Activated gamma-delta T cell treated with anti-CD3 and anti-CD28 coated beads, Interleukin-2, amount 50 U/mL, for 16 hours (primary cell): Measurements from ENCODE around the gene SOX12.
A peak's percentile ranks its signal among the peaks of the same experiment; 100 is the strongest.

Experiments used
- DNase-seq: peaks from one replicate; pipeline ENCODE4 v3.0.0-alpha.2; 2020; ENCODE audit warnings: low read depth

Gene SOX12

DNA sequence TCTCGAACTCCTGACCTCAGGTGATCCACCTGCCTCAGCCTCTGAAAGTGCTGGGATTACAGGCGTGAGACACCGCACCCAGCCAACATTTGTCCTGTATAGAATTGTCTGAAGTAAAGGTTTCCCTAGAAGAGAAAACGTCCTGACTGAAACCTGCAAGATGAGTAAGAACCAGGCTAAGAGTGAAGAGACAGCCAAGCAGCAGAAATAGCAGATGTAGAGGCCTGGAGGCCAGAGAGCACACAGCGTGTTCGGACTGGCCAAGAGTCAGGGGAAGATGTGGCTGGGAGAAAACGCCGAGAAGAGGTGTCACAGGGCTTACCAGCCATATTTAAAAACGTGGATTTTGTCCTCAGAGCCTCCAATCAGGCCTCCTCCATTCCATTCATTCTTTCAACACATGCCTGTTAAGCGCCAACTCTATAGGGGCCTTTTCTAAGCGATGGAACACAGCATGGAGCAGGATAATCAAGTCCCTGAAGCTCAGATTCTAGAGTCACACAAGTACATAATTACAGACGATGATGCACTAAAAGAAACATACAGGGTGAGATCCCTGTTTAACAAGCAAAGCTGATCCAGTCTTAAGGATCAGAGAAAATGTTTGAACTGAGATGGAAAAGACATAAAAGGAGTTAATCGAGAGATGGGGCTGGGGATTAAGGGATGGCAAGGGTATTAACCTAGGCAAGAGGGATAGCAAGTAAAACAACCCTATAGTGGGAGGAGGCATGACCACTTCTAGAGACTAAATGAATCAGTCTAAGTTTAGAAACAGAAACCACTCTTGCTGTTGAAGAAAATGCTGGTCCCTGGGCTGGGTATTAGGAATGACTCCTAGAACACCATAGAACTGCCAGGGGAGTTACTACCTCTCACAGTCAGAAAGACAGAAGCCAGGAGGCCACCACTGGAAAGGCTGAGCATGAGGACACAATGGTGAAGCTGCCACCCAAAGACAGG is 23.2 kb upstream of the SOX12 start:
- DNase-seq, result no peak

GRCh38 chr20:305745-306144 is 19.6 kb upstream of the SOX12 start:
- no peak for DNase-seq

DNA sequence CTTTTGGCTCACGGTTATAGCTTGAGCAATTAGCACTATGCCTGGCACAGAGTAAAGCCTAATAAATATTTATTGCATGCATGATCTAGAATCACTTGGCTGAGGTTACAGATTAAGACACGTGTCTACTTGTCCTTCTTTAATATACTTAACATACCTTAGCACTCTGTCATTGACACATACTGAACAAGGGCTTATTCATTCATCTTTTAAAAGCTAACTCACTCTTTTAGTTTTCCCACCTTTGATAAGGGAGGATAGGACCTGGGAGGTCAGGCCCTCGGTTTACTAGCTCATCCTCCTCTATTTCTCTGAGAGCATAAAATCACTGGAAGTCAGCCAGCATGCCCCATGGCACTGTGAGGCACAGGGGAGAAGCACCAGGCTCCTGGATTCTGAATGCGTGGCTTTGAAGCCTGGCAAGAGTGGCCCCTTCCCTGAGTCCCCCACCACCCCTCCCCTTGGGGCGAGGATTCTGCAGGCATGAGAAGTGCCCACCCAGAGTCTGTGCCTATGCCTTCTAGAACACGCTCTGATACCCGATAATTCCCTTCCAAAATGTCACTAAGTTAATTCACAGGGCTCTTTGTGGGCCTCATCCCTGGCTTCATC is 16.8 kb upstream of the SOX12 start:
- DNase-seq, result no peak

GRCh38 chr20:309306-309840 is 16.0 kb upstream of the SOX12 start:
- no peak for DNase-seq

DNA sequence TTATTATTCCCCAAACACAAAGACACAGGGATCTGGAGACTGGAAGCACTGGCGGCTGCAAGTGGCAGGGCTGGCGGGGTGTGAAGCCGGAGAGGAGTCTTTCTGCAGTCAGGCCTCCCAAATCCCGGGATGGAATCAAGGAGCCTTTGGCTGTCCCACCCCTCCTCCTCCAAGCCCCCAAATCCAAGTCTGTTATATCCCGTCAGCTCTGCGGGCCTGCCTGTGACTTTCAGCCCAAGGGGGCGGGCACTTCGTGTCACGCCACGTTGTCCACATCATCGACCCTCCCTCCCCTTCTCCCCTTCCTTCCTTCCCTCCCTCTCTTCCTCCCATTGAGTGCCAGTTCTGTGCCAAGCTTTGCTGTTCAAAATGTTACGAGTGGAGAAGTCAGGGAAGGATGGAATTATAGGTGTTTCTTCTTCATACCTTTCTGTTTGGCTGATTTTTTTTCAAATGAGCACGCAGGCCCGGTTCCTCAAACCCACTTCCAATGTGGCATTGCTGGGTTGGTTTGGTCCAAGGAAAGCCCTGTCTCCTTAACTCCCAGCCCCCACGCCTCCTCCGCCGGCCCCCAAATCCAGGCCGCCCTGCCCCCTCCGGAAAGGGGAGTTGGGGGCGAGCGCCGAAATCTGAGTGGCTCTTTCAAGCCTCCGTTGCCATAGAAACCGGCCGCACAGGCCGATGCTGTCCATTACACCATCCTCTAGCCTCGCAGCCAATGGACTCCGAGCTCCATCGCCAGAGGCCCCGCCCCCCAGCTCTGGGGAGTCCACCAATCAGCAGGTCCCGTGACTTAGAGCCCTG is 15.3 kb upstream of the SOX12 start:
- DNase-seq, result peak; percentile 58

GRCh38 chr20:310645-311044 is 14.7 kb upstream of the SOX12 start:
- DNase-seq, result no peak

DNA sequence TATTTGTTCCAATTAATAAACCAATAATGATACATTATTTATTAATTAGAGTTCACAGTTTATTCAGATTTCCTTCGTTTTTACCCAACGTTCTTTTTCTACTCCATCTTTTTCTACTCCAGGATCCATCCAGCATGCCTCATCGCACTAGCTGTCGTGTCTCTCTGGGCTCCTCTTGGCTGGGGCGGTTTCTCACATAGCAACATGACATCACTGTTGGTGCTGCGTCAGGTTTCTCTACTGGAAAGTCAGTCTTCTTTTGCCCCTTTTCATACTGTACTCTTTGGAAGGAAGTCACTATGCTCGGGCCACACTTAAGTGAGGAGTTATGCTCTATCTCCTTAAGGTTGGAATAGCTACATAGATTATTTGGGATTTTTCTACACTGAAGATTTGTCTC is 13.7 kb upstream of the SOX12 start:
- DNase-seq, result no peak

GRCh38 chr20:312067-312466 is 13.3 kb upstream of the SOX12 start:
- DNase-seq, result no peak

DNA sequence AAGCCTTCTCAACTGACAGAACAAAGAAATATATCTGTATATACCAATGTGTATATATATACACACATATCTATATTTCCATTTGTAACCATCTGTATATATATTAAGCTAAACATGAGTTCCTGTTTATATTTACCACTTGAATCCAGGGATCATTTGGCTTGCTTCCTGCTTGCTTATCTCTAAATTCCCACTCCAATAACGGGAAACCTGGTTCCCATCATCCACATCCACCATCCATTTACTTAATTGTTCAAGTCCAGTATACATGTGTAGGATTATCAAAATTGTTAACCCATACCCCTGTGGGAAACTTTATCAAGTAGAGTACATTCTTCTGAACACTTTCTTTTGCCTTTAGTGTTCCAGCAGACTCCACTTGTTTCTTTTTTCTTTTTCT is 12.5 kb upstream of the SOX12 start:
- DNase-seq, result no peak

DNA sequence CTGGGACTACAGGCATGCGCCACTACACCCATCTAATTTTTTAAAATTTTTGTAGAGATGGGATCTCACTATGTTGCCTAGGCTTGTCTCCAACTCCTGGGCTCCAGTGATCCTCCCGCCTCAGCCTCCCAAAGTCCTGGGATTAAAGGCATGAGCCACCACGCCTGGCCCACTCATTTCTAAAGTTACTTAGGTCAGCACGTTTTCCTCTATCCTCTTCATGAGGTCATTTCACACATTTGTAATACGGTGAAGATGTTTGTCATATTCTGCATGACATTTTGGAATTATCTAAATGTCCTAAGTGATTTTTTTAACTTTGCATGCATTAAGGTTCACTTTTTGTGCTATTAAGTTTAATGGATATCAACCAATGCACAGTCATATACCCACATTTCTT is 11.9 kb upstream of the SOX12 start:
- DNase-seq, result no peak

GRCh38 chr20:313948-314347 is 11.4 kb upstream of the SOX12 start:
- DNase-seq, result no peak

- DNase-seq, result no peak
Observed at GRCh38 chr20:316316-317068, 8.9 kb upstream of the SOX12 start.

GRCh38 chr20:324177-325044 is 941 bp upstream of the SOX12 start:
- DNase-seq, result peak; percentile 85

DNA sequence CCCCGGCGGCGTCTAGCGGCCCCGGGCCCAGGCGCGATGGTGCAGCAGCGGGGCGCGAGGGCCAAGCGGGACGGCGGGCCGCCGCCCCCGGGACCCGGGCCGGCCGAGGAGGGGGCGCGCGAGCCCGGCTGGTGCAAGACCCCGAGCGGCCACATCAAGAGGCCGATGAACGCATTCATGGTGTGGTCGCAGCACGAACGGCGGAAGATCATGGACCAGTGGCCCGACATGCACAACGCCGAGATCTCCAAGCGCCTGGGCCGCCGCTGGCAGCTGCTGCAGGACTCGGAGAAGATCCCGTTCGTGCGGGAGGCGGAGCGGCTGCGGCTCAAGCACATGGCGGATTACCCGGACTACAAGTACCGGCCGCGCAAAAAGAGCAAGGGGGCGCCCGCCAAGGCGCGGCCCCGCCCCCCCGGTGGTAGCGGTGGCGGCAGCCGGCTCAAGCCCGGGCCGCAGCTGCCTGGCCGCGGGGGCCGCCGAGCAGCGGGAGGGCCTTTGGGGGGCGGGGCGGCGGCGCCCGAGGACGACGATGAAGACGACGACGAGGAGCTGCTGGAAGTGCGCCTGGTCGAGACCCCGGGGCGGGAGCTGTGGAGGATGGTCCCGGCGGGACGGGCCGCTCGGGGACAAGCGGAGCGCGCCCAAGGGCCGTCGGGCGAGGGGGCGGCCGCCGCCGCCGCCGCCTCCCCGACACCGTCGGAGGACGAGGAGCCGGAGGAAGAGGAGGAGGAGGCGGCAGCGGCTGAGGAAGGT is 715 bp downstream of the SOX12 start:
- DNase-seq, result no peak

GRCh38 chr20:326645-327185 is 1.4 kb downstream of the SOX12 start:
- DNase-seq, result no peak

GRCh38 chr20:327186-328026 is 2.1 kb downstream of the SOX12 start:
- DNase-seq, result peak; percentile 52

- no peak for DNase-seq
Observed at GRCh38 chr20:328027-328974, 2.9 kb downstream of the SOX12 start.
